ENCODE data around the gene CHD9.
"Not testable (repeated sequence)": the region's sequence is repeated elsewhere in the genome, so short reads cannot be mapped to it uniquely, and the experiment has no call there.

Gene CHD9

DNA sequence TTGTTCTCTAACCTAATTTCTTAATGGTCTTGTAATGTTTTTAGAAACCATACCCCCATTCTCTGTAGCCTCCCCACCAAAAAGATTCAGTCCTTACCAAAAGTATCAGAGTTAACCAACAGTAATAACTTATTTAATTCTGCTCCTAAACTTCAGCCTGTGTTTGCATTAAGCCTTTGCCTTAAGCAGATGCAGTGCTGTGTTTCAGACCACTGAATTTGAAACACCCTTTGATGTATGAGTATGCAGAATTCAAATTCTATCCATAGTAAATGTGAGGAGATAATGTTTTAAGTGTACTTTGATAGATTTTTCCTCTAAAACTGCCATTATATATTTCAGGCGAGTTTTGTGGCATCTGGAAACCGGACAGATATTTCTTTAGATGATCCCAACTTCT, 207.9 kb downstream of the CHD9 start:
- DNase-seq (ENCODE audit: low read depth) = no peak

DNA sequence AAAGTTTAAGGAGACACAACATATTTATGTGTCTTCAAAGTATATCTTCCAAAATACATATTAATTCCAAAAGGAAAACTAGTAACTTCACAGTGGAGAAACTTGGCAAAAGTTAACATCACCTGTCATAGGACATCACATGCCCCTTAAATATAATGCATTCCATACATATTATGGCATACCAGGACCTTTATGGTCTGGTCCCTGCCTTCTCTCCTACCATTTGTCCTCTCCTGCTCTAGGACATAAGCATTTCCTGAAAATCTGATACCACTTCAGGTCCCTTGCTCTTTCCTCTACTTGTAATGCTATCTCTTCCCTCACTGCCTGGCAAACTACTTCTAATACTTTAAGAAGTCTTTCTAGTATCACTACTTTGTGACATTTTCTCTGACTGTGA, 211.4 kb downstream of the CHD9 start:
- DNase-seq (ENCODE audit: low read depth) = no peak

DNA sequence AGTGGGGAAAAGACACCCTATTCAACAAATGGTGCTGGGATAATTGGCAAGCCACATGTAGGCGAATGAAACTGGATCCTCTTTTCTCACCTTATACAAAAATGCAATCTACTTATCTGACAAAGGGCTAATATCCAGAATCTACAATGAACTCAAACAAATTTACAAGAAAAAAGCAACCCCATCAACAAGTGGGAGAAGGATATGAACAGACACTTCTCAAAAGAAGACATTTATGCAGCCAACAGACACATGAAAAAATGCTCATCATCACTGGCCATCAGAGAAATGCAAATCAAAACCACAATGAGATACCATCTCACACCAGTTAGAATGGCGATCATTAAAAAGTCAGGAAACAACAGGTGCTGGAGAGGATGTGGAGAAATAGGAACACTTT, 223.7 kb downstream of the CHD9 start:
- DNase-seq (ENCODE audit: low read depth) = not testable (repeated sequence)

DNA sequence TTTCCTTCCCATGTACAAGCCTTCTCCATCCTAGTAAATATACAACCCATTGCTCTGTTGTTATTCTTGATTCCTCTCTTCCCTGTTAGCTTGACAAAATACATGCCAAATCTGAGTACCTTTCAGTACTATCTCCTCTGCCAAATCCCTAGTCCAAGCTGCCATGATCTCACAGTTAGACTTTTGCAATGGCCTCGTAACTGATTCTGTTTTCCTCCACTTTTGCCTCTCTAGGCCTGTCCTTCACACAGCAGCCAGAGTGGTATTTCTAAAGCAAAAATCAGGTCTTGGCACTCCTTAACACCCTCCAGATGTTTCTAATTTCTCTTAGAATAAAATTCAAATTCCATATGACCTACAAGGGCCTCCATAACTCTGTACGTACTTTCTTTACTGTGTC, 226.5 kb downstream of the CHD9 start:
- peak; percentile 57 for DNase-seq (ENCODE audit: low read depth)

DNA sequence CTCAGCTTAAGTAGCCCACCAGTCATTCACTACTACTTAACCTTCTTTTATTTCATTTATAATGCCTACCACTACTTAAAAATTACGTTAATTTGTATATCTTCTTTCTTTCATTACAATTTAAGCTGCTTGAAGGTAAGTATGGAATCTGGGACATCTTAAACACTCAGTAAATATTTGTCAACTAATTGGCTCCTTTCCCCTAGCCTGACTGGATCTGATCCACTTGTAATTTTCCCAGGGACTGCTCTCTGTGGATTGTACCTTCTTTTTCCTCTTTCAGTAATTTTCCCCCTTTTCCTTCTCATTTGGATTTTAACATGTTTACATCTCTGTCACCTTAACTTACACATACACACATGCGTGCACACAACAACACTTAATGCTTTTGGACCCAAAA, 227.1 kb downstream of the CHD9 start:
- DNase-seq (ENCODE audit: low read depth) = no peak

DNA sequence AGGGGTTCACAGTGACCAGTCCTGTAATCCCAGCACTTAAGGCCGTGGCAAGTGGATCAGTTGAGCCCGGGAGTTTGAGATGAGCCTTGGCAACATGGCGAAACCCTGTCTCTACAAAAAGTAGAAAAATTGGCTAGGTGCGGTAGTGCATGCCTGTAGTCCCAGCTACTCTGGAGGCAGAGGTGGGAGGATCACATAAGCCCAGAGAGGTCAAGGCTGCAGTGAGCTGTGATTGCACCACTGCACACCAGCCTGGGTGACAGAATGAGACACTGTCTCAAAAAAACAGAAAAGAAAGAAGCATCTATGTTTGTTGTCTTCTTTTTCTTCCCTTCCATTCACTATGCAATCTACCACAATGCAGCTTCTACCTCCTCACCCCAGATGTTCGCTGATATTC, 227.5 kb downstream of the CHD9 start:
- no peak for DNase-seq (ENCODE audit: low read depth)

DNA sequence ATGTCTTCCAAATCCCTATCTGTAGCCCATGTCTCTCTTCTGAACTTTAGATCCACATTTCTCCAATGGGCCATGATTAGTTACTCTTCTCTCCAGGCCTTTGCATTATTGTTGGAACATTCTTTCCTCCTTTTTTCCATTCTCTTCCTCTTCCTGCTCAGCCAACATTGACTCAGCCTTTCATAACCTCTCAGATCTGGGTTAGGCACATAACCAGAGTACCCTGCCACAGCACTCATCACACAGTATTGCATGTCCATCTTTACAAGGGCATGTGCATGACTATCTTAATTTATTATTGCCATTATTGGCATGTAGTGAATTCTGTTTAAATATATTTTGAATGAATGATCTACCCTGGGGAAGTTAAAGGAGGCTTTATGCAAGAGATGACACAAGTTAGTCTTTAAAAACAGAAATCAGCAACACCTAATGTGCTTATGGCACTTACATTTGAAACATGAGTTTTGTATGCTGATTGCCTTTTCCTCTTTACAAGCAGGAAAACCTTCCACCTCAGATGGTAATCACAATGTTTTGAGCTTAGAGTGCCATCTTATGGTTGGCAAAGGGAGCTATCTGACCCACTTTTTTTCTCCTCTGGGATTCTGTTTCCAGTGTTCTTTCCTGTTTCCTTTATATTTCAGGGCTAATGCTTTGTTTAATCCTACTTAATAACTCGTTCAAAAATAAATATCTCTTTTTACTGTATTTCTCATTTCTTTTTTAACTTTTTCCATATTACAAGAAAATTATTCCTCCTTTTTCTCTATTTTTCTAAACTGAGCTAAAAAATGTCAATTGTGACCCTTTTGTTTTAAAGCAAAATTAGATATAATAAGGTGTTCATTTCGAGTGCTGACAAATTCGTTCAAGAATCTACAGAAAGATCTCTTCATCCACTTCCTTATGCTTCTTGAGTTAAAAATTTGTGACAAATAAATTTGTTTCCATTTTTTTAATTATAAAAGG, 228.5 kb downstream of the CHD9 start:
- DNase-seq (ENCODE audit: low read depth) = peak; percentile 60

DNA sequence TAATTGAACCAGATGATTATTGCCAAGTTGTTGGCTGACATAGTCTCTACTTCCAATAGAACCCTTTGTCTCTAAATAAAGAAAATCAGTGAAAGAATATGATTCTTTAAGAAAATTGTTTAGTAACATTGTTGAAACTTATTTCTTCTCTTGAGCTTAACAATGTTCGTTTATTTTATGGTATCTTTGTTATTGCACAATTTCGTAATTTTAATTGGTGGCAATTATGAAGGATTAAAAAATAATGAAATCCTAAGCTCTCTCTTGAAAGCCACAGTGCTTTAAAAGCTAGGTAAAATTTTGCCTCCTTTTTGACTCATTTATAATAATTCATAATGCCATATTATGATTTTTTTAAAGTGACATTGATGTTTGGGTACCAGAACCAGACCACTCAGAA, 230.4 kb downstream of the CHD9 start:
- DNase-seq (ENCODE audit: low read depth) = no peak

DNA sequence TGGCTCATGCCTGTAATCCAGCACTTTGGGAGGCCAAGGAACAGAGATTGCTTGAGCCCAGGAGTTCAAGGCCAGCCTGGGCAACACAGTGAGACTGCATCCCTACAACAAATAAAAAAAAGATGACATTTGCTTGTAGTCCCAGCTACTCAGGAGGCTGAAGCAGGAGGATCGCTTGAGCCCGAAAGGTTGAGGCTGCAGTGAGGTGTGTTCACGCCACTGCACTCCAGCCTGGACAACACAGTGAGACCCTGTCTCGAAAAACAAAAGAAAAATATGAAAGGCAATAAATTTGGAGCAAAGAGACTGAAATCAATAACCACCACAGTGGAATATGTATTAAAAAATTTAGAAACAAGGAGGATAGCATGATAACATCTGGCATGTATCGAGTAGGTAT, 235.7 kb downstream of the CHD9 start:
- no peak for DNase-seq (ENCODE audit: low read depth)

DNA sequence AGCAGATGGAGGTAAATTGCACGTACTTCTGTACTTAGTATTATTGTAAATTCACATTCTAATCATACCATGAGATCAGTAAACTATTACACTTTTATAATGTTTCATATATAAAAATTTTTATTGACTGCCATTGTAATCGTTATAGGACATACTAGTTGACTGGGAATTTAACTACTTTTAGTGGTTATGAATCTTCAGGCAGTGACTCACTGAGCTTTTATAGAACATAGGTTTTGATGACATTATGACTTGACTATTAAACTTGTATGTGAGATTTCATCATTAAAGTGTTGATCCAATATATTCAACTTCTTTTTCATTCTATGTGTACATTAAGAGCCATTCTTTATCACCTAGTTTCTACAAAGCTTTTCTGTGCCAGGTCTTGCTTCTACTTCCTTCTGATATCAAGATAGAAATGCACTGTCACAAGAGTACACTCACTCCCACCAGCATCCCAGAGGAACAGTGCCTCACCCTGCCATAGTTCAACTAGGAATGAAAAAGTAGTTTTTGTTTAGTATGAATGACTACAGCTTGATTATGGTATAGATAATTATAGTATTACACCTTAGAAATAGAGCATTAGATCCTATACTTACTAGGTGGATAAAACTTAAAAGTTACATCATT, 237.1 kb downstream of the CHD9 start:
- no peak for DNase-seq (ENCODE audit: low read depth)

DNA sequence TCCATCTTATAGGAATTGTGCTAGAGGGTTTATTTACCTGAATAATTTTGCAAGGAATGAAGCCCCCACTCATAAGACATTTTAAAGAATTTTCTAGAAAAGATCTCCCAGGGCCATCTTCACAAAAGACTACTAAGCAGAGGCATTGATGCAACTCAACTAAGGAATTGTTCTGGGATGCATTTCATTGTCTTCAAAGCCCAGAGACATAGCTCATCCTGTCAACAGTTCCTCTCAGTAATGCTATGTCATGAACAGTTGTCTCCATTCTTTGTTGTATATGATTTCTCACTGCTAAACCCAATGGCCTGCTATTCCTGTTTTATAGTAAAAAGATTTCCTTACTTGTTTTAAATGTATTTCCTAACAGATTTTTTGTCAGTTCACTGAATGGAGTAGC, 242.7 kb downstream of the CHD9 start:
- DNase-seq (ENCODE audit: low read depth) = no peak

DNA sequence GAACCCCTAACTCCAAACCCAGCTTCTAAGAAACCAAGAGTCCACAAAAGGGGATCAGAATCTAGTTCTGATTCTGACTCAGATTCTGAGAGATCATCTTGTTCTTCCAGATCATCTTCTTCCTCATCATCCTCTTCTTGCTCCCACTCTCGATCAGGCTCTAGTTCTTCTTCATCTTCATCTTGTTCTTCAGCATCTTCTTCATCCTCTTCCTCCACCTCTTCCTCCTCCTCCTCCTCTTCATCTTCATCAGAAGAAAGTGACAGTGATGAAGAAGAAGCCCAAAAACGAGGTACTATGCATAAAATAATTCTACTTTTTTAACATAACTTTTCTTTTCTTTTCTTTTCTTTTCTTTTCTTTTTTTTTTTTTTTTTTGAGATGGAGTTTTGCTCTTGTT, 249.5 kb downstream of the CHD9 start:
- no peak for DNase-seq (ENCODE audit: low read depth)

DNA sequence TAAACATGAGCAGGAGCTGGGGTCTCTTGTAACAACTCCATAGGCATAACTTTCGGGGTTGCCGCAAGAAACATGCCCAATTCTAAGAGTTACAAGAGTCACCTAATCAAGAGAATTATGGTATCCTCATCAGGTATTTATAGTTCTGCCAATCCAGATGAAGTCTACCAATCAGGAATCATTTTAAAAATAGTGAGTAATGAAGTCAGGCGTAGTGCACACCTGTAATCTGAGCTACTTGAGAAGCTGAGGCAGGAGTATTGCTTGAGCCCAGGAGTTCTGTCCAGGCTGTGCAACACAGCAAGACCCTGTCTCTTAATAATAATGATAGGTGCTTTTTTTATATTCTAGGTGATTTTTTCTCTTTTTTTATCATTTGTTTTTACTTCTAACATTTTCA, 251.0 kb downstream of the CHD9 start:
- DNase-seq (ENCODE audit: low read depth) = no peak

DNA sequence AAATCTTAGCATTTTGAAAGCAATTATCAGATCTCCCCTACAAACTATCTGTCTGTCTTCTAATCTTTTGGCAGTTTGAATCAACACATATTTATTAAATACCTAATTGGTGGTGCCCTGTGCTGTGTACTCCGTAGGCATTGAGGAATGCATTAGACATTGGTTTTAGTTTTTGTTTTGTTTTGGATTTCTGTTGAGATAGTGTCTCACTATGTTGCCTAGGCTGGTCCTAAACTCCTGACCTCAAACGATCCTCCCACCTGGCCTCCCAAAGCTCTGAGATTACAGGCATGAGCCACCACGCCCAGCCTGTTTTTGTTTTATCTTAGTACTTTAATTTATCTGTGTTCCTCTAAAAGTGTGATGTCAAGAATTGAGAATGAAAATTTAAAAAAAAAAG, 254.7 kb downstream of the CHD9 start:
- no peak for DNase-seq (ENCODE audit: low read depth)

DNA sequence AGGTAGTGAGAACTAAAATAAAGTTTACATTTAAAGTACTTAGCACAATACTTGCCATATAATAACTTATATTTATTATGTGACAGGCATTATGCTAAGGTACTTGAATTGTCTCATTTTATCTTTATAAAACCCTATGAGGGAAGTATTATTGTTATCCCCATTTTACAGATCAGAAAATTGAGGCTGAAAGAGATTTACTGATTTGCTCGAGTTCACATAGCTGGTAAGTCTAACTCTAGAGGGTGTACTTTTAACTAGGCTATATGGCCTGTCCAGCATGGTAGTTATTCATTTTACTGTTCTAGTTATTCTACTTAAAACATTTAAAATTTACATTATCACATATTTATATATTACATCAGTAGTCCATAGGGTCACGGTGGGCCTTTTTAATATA, 266.2 kb downstream of the CHD9 start:
- no peak for DNase-seq (ENCODE audit: low read depth)

DNA sequence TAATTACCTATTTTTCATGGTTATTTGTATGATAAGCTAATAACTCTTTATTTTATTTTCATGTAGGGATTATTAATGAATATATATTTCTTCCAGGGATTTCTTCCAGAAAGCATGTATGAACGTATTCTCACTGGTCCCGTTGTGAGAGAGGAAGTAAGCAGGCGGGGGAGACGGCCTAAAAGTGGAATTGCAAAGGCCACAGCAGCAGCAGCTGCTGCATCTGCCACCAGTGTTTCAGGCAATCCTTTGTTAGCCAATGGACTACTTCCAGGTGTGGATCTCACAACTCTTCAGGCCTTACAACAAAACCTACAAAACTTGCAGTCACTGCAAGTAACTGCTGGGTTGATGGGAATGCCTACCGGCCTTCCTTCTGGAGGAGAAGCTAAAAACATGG, 269.1 kb downstream of the CHD9 start:
- DNase-seq (ENCODE audit: low read depth) = no peak

DNA sequence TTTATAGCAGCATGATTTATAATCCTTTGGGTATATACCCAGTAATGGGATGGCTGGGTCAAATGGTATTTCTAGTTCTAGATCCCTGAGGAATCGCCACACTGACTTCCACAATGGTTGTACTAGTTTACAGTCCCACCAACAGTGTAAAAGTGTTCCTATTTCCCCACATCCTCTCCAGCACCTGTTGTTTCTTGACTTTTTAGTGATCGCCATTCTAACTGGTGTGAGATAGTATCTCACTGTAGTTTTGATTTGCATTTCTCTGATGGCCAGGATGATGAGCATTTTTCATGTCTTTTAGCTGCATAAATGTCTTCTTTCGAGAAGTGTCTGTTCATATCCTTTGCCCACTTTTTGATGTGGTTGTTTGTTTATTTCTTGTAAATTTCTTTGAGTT, 276.2 kb downstream of the CHD9 start:
- DNase-seq (ENCODE audit: low read depth) = not testable (repeated sequence)

DNA sequence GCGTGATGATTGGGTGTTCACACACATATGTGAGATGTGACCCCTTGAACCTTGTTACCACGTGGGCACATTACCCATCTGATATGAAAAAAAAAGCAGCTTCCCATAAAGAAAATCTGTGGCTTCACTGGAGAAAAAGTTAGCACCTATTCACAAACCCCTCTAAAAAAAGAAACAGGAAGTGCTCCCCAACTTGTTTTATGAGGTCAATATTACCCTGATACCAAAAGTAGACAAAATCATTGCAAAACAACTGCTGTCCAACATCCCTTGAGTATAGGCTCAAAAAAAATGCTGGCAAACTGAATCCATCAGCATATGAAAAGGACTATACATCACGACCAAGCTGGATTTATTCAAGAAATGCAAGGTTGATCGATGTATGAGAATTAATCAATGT, 279.8 kb downstream of the CHD9 start:
- DNase-seq (ENCODE audit: low read depth) = no peak

DNA sequence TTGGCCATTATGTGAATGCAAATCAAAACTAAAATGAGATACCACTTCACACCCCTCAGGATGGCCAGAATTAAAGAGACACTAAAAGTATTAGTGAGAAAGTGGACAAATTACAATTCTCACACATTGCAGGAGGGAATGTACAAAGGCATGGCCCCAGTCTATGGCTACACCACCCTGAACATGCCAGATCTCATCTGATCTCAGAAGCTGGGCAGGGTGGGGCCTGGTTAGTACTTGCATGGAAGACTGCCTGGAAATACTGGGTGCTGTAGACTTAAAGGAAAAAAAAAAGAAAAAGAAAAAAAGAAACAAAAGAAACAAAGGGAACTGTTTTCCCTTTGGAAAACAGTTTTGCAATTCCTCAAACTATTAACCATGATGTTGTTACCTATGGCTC, 282.5 kb downstream of the CHD9 start:
- no peak for DNase-seq (ENCODE audit: low read depth)

DNA sequence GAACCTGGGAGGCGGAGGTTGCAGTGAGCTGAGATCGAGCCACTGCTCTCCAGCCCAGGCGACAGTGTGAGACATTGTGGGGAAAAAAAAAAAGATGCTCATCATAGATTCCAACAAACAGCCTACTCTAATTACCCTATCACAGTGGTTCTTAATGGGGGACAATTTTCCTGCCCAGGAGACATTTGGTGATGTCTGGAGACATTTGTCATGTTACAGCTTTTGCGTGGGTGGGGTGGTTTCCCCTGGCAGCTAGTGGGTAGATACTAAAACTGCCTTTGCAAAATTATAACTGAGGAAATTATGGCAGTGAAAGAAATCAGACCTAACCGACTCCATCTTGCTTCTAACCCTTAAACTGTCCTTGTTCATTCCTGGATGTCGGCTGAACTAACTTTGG, 287.0 kb downstream of the CHD9 start:
- no peak for DNase-seq (ENCODE audit: low read depth)

DNA sequence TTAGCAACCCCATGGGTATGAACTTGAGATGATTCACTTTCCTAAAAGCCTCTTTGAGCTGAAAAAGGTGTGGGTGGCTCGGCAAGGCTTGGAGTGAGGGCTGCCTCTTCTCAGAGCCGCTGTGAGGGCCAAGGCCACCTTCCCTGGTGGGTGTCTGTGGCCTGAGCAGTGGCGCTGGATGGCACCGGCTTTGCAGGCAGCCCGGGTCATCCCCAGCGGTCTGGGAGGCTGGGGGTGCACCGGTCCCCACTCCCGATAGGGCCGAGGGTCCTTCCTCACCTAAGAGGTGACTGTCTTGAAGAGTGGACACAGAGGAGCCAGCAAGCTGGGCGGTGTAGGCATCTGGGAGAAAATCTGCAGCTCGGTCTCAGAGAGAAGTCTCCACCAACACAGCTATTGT, 300.3 kb downstream of the CHD9 start:
- DNase-seq (ENCODE audit: low read depth) = no peak

DNA sequence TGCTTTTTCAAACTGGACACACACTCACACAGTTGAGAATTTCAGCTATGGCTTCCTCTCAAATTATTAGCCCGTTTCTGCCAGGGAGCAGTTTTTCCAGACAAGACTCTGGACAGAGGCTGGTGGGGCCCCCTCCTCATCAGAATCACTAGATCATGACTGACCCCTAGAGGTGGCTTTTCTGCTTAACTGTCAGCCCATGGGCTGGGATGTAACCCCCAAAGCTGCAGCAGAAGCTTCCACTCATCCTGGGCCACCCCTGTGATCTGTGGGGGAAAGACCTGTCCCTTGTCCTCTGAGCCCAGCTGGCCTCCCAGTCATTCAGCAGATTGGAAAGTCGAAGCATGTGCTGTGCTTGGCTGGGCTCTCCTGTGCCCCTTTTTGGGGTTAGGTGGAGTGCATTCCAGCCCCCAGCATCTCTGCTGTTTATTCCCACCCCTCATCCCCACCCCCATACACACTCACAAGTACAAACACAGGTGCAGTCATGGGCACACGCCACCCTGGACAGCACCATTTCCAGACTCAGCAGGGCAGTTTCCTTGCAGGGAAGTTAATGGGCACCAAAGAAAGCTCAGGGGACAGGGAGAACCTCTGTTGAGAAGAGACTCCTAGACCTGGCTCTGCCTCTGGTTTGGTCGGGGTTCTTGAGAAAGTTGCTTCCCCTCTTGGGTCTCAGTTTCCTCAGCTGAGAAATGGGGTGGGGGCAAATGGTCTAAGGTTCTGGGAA, 301.9 kb downstream of the CHD9 start:
- DNase-seq (ENCODE audit: low read depth) = no peak

DNA sequence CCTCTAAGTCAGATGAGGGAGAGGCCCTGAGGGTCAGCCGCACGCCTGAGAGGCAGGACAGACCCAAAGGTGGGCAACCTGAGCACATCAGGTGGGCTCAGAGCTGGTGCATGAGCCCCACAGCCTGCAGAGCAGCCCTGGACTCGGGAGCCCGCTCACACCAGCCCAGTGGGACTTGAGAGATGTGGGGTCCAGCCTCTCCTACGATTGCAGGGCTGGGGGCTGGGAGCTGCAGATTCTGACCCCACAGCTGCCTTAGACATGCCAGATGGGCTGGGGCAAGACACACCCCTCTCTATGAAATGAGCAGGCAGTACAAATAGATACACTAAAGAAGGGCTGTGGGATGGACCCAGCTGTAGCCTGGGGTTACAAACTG, 302.4 kb downstream of the CHD9 start:
- DNase-seq (ENCODE audit: low read depth) = no peak

Data from fibroblast of gingiva (primary cell).